Right lobe of liver (tissue), 6 donors: ENCODE results near the gene PGAP6. TPM values are rescaled to one million over a fixed set of nuclear protein-coding genes. Genes with fewer than 3 reads are reported as not detected.
"Not testable (repeated sequence)": the region's sequence is repeated elsewhere in the genome, so short reads cannot be mapped to it uniquely, and the experiment has no call there.

Experiments
- ATAC-seq, 4 donors: fragments of 200-7000 bp; cut with Tn5 transposase; one replicate each; pipeline ENCODE4 v1.9.1; 2020; ENCODE audit warnings: mild to moderate bottlenecking in 4 of 4, moderate library complexity in 4 of 4
- DNase-seq, 3 donors: peaks; one replicate each; pipeline ENCODE4 v3.0.0-alpha.2; 2020
- H3K27ac ChIP-seq, 3 donors: fragments of 200-600 bp; one replicate each; pipeline ENCODE4 v1.8.0; 2022
- H3K27me3 ChIP-seq, 2 donors: fragments of 200-600 bp; one replicate each; pipeline ENCODE4 v1.8.0; 2022
- H3K36me3 ChIP-seq, 4 donors: fragments of 200-600 bp; sonication (generic) in 1 of 4; one replicate each; pipeline versions ENCODE4 v1.5.1 to v1.8.0; 2017 to 2022; ENCODE audit warnings: control low read depth in 1 of 4
- H3K4me1 ChIP-seq, 4 donors: fragments of 200-600 bp; sonication (generic) in 1 of 4; one replicate each; pipeline versions ENCODE4 v1.5.1 to v1.8.0; 2017 to 2022; ENCODE audit warnings: control low read depth in 1 of 4
- H3K4me3 ChIP-seq, 3 donors: fragments of 200-600 bp; one replicate each; pipeline ENCODE4 v1.8.0; 2022
- H3K9me3 ChIP-seq, 4 donors: fragments of 200-600 bp; sonication (generic) in 1 of 4; one replicate each; pipeline versions ENCODE4 v1.5.1 to v1.8.0; 2017 to 2022; ENCODE audit warnings: control low read depth in 1 of 4
- POLR2A ChIP-seq: fragments of 450-650 bp; IDR thresholded peaks from one replicate; pipeline ENCODE4 v1.6.1; 2017; ENCODE audit warnings: antibody characterized with exemption, mild to moderate bottlenecking
- WGBS: methylation state at CpG from one replicate; pipeline ENCODE4 v1.1.6; 2018; ENCODE audit warnings: low coverage, low lambda C conversion rate; ENCODE audit not compliant: insufficient coverage; ENCODE audit errors: missing lambda C conversion rate; 5-methylcytosine and 5-hydroxymethylcytosine counted together
- intact Hi-C, 2 donors: fragments of 100-400 bp; cut with DNase I; formaldehyde crosslinking; loops; one replicate each; pipeline versions ENCODE4 v1.11.2 to v1.14.1; 2022
- total RNA-seq, 6 experiments: library from RNA; depleted of rRNA in 2 of 6; stranded (reverse); fragments of >200 nt in 2 of 6; fragmentation: NEBNext Ultra II Directional in 3 of 6; extraction: Animal tissue kit (Norgen Biotek cat#: 25700) in 3 of 6; gene quantifications; one replicate each; pipeline versions ENCODE4 v1.1.0 to v1.2.4, GENCODE V29; 2016 to 2023
- TF ChIP-seq, protein P1 (sequence below), 4 donors: fragments of 200-600 bp in 3 of 4; fragments of 450-650 bp in 1 of 4; IDR thresholded peaks; one replicate each; pipeline versions ENCODE4 v1.5.1 to v1.8.0; 2016 to 2022; ENCODE audit warnings: antibody characterized with exemption in 4 of 4, mild to moderate bottlenecking in 2 of 4
- donor health status: DM: no; HTN: yes; CAD: no.
- donor health status: DM: no; HTN: no; CAD: no.
- donor health status: DM: no; HTN: no; CAD: no.
- donor health status: DM: no; HTN: yes; CAD: no.
- donor health status: DM: no; HTN: yes; CAD: no.

The PGAP6 gene
- total RNA-seq, 6 experiments from 2014 or later = 24.3 to 44.6 (median 28.0) TPM

DNA sequence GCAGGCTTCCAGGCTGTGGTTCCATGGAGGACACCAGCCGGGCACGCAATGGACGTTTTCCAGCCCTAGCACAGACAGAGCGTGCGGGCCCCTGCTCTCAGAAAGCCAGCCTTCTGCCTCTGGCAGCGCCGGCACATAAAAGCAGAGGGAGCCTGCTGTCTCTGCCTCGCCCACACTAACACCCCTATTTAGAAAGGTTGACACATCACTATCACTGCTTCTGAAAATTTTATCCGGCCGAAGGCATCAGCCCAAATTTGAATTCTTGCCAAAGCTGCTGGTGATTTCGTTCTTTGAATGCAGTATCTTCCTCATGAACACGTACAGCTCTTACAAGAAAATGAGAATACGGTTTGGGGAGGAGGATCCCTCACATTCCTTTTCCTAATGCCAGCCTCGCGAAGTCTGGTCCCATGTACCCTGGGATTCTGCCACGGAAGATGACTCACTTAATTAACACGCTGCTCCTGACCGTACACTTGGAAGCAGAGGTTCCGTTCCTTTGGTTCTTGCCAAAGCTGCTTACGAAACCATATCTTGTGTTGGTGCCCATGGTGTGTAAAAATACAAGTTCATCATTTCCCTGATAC lies 42.4 kb upstream of the PGAP6 start:
- Histone ChIP-seq H3K4me1 (peaks cover 0 to 24% (median 0%) of the 10 kb centered on the region in 4 donors), H3K4me3 (peak overlapping the region; percentile 61 to 75 (median 62)), H3K27me3 (no peaks in the 10 kb centered on the region), H3K36me3 (no peaks in the 10 kb centered on the region), H3K27ac (peak overlapping the region; percentile 79 to 92 (median 91)), H3K9me3 (no peaks in the 10 kb centered on the region)
- intact Hi-C loops = no loop called here
- DNase-seq (peak in 2 of 3 donors; percentile 41 to 69), ATAC-seq (peak; percentile 57 to 79 (median 66))
- WGBS = 14% methylated on average over 13 of the region's 20 CpGs
- TF ChIP-seq, protein P1, sequence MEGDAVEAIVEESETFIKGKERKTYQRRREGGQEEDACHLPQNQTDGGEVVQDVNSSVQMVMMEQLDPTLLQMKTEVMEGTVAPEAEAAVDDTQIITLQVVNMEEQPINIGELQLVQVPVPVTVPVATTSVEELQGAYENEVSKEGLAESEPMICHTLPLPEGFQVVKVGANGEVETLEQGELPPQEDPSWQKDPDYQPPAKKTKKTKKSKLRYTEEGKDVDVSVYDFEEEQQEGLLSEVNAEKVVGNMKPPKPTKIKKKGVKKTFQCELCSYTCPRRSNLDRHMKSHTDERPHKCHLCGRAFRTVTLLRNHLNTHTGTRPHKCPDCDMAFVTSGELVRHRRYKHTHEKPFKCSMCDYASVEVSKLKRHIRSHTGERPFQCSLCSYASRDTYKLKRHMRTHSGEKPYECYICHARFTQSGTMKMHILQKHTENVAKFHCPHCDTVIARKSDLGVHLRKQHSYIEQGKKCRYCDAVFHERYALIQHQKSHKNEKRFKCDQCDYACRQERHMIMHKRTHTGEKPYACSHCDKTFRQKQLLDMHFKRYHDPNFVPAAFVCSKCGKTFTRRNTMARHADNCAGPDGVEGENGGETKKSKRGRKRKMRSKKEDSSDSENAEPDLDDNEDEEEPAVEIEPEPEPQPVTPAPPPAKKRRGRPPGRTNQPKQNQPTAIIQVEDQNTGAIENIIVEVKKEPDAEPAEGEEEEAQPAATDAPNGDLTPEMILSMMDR (IDR thresholded peaks at IDR 0.05) = no peak
- TF ChIP-seq POLR2A = peak; percentile 53

GRCh38 chr16:422179-422578 lies 40.4 kb upstream of the PGAP6 start:
- H3K36me3 ChIP-seq, H3K9me3 ChIP-seq, H3K4me3 ChIP-seq, DNase-seq, intact Hi-C loops, H3K27me3 ChIP-seq, ATAC-seq, H3K27ac ChIP-seq: not testable (repeated sequence)
- 91% methylated on average over 11 of the region's 13 CpGs for WGBS
- peaks cover 0 to 15% (median 0%) of the 10 kb centered on the region in 4 donors for H3K4me1 ChIP-seq

GRCh38 chr16:415170-415498 lies 33.4 kb upstream of the PGAP6 start:
- H3K27me3 ChIP-seq, H3K4me1 ChIP-seq, DNase-seq, H3K9me3 ChIP-seq, intact Hi-C loops, H3K4me3 ChIP-seq, H3K27ac ChIP-seq, ATAC-seq: not testable (repeated sequence)
- peaks cover 0 to 19% (median 8%) of the 10 kb centered on the region in 4 donors for H3K36me3 ChIP-seq
- 97% methylated on average over 3 of the region's 3 CpGs for WGBS

- TF ChIP-seq, protein P1 (IDR thresholded peaks at IDR 0.05) = no peak
- no peak for TF ChIP-seq POLR2A
- Histone ChIP-seq H3K27ac (no peak overlapping the region), H3K36me3 (peaks cover 0 to 25% (median 11%) of the 10 kb centered on the region in 4 donors), H3K4me3 (no peak overlapping the region), H3K9me3 (no peaks in the 10 kb centered on the region), H3K4me1 (peaks cover 0 to 5% (median 0%) of the 10 kb centered on the region in 4 donors), H3K27me3 (no peaks in the 10 kb centered on the region)
- intact Hi-C loops = no loop called here
- ATAC-seq (peak in 2 of 4 donors; percentile 5 to 21), DNase-seq (no peak)
- 86% methylated on average over 12 of the region's 21 CpGs for WGBS
These were observed 32.8 kb upstream of the PGAP6 start for GRCh38 chr16:414395-415169.

GRCh38 chr16:411576-412265 lies 29.9 kb upstream of the PGAP6 start:
- no peak overlapping the region for H3K4me3 ChIP-seq
- DNase-seq (no peak), ATAC-seq (no peak)
- H3K27ac ChIP-seq = no peak overlapping the region
- peaks cover 0 to 12% (median 1%) of the 10 kb centered on the region in 4 donors for H3K4me1 ChIP-seq
- peaks cover 0 to 34% (median 15%) of the 10 kb centered on the region in 4 donors for H3K36me3 ChIP-seq
- H3K27me3 ChIP-seq = no peaks in the 10 kb centered on the region
- WGBS = 100% methylated on average over 1 of the region's 26 CpGs
- intact Hi-C loops = no loop called here
- TF ChIP-seq, protein P1 (IDR thresholded peaks at IDR 0.05) = no peak
- no peak for TF ChIP-seq POLR2A
- H3K9me3 ChIP-seq = no peaks in the 10 kb centered on the region
